Activated T-cell treated with anti-CD3 and anti-CD28 coated beads for 4 hours (primary cell): Measurements from ENCODE around the gene OARD1.

Source experiments
- DNase-seq: peaks from one replicate; pipeline ENCODE4 v3.0.0-alpha.2; 2020

Gene OARD1

DNA sequence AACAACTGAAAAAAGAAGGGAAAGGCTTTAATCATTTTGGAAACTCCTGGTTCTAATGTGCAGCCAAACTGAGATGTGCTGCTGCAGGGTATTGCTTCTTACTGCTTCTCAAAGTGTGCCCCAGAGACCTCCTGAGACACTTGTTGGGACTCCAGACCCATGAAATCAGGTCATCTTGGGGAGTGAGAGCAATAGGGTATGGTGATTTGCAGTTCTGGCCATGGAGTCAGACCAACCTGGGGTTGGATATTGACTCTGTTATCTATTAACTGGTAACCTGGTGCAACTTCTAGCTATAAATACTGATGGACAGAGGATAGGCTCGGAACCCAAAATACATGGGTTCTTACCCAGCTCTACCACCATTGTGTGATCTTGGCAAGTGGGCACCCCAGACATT lies 26.1 kb downstream of the OARD1 start:
- no peak for DNase-seq

DNA sequence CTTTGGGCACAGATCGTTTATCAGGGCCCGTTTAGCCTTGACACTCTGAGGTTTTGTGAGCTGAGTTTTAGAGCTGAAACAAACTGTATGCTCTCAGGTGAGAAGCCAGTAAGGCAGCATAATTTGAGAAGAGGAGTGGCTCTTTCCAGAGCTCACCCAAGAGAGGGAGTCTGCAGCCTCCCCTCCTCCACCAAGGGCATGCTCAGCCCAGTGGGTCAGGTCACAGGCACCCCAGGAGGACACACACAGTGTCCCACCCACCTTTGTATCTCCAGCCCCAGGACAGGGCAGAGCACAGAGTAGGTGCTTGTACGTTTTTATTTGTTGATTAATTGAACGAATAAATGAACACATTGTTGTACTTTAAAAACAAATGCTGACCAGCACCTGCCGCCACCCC lies 26.5 kb downstream of the OARD1 start:
- DNase-seq, result no peak

DNA sequence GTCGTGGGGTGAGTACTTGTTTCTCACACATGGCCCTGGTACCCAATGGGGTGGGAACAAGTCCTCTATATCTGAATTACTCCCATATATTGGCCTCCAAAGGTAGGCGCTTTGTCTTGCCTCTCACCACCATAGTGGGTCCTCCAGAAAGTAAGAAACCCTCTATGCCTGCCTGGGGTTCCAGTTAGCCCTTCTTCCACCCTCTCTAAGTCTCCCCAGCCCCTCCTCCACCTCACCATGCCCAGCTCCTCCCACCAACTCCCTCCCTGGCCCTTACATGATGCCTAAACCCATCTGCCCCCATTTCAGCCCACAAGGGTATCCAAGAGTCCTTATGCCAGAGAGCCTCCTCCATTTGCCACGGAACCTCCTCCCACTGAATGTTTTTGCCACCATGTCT lies 29.0 kb downstream of the OARD1 start:
- no peak for DNase-seq

DNA sequence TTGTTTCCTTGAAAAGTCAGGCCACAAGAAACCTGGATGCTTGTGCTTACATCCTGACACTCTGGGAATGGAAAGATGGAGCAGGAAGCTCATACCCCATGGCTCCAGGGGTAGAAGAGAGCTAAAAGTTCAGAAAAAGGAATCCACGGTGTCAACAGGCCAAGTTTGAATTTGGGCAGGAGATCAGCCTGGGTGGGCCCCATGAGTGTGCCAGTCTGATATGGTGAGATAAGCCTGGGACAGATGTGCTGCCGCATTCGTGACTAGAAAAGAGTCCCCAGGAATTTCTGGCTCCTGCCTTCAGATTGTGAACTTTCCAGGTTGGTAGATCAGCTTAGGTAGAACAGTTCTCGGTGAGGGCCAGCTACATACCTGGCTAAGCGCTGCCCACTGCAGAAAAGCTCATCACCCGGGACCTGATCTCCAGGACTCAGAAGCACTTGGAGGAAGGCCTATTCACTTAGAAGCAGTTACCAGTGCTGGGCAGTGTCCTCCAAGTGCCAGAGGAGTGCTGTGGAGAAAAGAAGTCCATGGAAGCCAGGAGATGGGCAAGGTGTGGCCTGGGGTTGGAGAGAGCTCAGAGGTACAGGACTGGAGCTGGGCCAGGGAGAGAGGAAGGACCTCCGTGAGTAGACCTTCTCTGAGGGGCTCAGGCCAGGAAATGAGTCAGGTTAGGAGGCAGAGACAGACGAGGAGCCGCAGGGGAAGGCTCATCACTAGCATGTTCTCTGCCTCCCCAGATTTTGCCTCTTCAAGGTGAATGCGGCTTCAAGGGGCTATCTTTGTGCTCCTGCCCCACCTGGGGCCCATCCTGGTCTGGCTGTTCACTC lies 29.7 kb downstream of the OARD1 start, which contains the start of gene TSPO2:
Gene TSPO2 (plus strand): TSS at position 242 of the 830 bp plus-strand sequence. CDS start 519 bp downstream, at position 761.
- DNase-seq, result no peak

DNA sequence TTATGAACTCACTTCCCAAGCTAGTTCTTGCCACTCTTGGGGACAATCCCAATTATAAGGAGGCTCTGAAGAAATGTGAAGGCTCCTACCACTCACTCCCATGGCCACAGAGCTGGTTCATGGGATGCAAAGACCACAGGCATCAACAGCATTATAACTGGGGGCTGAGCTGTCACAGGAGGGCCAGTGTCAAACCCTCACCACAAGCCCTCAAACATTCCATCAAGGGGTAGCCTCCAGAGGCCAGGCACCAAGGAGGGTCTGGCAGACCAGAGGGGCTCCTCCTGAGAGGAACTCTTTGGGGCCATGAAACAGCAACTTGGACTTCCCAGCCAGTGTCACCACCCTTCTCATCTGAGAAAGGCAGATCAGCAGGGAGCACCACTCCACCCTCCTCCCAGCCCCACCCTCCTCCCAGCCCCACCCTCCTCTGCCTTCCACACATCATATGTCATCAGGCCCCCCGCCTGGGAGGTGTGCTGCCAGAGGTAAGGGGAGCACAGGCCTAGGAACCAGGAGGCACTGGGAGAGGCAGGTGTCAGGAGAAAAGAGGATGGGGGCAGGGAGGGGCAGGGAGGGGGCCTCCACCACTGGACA lies 31.1 kb downstream of the OARD1 start:
- no peak for DNase-seq

DNA sequence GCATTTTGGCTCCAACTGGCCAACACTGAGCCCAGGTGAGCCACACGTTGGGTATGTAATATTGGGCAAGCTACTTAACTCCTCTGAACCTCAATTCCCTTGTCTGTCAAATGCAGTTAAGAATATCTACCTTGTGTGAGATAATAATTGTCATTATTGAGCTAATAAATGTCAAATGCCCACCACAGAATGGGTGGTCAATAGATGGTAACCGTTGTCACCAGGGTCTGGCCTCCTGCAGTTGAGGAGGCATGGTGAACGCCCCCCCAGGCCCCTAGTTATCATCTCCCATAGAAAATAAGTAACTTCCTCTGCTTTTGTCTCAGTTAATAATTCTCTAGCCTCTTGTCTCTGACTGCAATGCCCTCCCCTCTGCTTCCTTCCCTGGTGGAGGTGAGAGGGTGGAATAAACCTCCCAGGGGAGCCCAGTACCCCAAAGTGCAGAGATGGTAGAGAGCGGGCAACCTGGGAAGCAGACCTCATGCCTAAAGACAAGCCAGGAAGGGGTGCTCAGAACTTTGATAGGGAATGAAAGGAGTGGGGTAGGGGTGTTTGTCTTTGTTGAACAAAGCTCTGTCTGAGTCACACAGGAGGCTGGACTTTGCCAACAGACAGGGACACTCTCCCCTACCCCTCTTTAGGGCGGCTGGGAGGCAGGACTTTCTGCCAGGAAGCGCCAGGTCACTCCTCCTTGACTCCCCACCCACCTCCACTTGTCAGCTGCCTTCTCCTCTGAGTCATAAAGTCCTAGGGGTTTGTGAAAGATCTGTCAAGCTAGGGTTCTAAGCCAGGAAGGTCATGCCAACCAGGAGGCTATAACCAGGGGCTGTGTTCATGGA lies 31.8 kb downstream of the OARD1 start:
- DNase-seq, result no peak

DNA sequence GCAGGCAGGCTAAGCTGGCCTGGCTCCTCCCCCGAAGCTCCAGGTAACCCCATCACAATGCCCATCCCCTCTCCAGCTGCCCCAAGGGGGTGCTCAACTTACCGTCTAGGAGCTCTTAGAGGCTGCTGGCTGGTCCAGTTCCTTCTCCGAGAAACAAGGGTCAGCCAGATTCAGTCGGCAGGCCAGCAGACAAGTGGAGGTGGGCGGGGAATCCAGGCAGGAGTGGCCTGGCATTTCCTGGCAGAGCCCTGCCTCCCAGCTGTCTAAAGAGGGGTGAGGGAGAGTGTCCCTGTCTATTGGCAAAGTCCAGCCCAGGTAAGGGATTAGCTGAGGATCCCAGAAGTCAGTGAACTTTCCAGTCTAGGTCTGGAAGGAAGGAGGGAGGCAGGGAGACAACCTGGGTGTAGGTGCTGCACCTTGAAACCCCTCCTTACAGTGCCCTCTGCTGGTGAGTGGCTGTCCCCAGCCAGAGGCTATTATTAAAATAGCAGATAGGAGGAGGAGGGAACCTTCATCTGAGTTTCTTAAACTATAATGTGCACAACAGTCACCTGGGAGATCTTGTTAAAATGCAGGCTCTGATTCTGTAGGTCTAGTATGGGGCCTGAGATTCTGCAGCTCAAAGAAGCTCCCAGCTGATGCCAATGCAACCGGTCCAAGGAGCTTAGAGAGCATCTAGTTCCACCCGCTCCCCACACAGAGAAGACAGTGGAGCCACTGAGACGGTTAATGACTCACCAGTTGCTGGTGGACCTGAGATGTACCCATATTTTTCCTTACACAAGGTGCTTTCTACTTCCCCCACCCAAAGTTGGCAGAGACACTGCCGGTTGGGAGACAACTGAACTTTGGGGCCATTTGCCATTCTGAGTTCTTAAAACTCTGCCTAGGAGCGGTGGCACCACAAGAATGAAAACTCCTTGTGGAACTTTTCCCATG lies 32.8 kb downstream of the OARD1 start, which contains the start of gene UNC5CL:
Gene UNC5CL (minus strand): TSS at position 162 of the 939 bp plus-strand sequence. CDS start 4,147 bp downstream, outside the sequence.
- DNase-seq, result peak; percentile 42

DNA sequence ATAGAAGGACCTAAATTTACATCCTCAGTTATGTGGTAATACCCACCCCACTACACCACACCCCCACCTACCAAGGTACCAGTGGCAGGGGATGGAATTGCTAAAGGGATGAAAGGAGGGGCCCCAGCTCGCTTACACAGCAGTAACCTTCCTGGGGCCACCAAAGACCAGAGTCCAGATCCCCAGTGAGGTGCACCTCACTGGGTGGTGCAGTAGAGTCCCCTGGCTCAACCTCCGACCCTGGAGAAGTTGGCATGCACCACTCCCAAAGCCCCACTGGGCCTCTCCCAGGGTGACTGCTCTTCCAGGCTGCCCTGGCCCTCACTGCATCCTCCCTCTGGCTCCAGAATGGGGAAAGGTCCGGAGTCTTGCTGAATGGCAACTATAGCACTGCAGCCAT lies 34.0 kb downstream of the OARD1 start:
- DNase-seq, result no peak

DNA sequence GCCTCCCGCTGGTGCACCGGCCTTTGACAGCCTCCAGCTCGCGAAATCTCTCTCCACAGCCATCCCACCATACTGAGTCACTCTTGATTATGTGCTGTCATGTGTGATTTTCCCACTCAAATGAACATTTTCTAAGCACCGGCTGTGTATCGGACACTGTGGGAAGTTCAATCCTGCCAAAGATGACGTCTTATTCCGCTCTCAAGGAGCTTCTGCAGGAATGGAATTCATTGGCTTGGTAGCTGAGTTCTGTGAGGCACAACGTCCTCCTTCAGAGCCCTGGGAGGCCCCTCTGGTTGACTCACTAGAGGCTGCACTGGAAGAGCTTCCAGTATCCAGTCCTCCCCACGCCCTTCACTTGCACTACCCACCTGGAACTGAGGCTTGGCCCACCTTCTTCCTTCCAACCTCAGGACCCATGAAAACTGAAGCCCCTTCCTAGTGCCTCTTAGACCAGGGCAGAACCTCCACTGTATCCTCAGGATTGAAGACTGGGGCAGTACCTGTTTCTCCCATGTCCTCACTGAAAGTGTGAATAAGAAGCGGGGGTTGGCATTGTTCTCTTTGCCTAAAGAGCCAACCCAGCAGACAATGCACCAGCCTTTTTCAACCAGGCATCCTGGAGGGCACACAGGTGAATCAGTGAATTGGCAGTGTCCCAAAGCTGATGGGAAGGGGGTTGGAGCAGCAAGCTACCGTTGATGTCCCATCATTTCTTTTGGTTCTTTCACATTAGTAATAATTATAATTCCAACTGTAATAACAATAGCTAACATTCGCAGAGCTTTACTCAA lies 34.9 kb downstream of the OARD1 start:
- DNase-seq, result no peak

DNA sequence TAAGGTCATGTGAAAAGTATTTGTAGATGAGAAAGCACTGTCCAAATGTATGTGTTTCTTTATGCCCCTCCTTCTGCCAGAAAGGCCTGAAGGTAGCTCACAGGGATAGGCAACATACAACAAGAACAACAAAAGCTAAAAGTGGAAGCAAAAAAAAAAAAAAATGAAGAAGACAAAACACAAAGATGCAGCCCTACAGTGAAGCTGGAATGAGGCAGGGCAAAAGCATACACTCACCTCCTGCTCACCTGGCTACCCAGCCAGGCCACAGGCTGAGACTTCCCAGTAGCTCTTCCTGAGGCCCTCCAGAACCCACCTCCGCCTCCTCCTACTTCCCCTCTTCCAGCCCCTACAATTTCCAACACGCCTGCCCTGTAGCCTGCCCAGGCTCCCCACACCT lies 35.6 kb downstream of the OARD1 start:
- DNase-seq, result no peak

DNA sequence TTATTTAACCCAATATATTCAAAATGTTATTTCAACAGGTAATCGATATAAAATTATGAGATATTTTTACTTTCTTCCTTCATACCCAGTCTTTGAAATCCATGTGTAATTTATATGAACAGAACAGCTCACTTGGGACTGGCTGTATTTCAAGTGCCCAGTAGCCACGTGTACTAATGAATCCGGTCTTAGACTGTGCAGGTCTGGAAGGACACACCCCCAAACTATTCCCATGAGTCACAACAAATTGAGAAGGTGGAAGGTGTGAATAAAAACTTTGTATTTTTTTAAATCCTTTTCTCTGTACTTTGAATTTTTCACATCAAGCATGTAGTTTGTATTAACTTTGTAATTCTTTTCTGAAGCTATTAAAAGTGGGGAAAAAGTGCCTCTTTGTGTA lies 36.0 kb downstream of the OARD1 start:
- no peak for DNase-seq

DNA sequence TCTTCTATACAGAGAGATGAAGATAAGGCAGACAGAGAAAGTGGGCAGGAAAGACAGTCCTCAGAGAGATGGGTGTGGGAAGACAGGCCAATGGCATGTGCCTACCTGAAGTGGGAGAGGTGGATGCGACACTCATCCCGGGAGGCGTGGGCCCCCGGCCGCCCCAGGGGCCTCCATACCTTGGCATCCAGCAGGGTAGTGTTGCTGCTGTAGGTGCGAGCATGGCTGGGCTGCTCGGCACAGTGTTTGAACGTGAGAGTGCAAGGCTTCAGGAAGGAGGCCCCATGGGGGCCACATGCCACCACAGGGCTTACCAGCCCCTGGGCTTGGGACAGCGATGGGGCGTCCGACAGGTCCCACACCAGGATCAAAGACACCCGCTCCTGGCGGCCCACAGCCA lies 38.4 kb downstream of the OARD1 start:
- no peak for DNase-seq

DNA sequence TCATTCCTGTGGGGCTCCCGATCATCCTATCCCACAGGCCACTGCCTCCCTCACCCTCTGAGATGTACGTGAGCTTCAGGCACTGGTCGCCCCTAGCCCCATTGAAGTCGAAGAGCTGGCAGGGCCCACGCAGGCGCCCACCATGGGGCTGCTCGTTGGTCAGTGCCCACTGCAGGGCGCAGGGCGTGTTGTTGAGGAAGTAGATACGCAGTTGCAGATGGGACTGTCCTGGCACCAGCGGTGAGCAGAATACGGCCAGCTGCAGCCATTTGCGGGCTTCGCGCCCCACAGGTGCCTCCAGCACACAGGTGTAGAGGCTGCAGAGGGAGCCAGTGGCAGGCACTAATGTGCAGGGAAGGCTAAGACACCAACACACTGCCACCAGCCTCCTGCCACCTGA lies 39.3 kb downstream of the OARD1 start:
- DNase-seq, result no peak

DNA sequence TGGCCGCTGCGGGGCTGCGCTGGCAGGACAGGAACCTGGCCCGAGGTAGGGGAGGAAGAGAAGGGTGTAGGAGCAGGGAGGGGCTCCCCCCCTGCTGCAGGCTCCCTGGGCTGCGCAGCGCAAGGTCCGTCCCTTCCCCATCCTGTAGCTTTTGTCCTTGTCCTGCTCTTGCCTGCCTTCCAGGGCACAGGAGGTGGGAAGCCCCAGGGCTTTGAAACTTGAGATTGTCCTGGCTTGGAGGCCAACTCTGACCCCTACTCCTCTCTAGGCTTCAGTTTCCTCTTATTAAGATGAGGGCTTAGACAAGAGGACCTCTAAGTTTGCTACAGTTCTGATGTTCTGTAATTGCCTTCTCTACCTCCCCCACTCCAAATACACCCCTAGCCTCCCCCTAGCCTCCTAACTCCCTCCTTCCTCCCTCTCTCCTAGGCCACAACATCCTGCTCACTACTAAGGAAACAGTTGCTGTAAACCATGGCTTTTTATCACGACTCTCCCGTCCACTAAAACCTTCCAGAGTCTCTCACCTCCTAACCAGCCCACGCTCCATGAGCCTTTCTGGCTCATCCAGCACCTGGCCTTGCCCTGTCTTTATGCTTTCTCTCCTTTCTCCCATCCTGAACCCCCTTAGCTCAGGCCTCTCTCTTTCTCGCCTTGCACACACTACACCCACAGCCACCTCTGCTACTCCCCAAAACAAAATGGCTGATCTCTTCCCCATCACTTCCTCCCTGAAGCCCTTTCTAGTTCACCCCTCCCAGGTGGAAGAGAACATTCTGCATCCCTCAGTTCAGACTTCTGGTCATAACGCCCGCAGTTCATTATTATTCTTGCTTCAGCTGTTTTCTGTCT lies 43.4 kb downstream of the OARD1 start:
- no peak for DNase-seq

DNA sequence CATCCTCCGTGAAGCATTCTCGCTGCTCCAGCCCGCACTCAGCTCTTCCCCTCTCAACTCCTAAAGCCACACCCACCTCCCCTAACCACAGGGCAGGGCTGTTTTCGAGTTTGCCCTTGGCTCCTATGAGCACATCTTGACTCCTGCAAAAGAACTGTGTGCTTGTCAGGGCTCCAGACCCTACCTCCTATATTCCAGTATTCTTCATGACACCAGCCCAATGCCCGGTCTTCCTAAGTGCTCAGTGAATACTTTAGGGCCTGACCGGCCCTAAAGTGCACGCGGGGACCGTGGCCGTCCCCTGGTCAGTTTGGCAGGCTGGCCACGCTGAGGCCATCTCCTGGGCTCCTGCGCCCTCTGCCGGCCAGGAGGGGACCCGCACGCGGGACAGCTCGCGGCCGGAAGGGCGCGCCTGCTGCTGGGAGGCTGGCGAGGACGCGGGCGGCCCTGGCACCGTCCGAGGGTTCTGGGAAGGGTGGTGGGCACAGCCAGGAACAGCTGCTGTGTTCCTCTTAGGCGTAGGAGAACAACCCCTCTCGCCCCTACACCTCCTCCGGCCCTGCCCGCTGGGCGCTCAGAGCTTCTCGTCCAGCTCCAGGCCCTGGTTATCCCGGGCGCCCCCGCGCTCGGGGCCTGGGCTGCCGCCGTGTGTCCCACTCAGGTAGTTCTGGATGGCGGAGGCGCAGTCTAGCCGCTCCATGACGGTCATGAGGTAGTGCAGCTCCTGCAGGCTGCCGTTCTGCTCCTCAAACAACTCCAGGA lies 44.2 kb downstream of the OARD1 start:
- DNase-seq, result peak; percentile 57

DNA sequence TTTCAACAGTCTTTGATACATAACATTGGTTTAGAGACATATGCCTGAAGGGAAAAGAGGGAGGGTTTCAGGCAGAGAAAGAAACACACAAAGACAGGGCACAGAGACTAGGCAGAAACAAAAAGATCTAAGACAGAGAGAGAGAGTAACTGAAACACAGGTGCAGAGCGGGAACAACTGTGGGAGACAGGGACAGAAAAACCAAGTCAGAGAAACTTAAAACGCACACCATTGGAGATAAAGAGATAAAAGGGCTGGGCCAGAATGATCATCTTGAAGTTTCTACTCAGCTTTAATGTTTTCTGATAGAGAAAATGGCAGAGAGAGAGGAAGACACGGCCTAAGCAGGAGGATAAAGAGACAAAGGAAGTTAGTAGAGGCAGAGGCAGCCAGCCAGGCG lies 44.9 kb downstream of the OARD1 start:
- no peak for DNase-seq

DNA sequence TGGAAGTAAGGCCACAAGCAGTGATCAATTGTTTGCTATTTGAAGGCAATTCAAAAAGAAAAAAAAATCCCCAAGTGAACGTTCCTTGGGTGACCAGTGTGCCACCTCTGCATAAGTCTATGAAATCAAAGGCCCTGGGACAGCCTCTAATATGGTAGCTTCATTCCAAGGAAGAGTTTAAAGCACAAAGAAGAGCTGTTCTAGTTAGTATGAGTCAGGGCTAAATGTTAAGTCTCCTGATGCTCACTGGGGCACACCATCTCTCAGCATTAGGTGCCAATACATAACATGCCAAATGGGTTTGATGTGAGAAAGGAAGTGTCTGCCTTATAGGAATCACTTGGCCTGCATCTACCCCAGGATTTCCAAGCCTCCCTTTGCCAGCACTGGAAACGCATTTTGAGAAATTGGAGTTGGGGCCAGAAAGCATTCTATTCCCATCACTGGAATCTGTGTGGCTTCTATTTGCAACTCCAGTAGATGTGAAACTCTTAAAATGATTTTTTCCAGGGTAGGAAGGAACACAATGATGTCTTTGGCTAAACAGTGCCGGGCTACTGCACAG lies 46.1 kb downstream of the OARD1 start:
- no peak for DNase-seq

DNA sequence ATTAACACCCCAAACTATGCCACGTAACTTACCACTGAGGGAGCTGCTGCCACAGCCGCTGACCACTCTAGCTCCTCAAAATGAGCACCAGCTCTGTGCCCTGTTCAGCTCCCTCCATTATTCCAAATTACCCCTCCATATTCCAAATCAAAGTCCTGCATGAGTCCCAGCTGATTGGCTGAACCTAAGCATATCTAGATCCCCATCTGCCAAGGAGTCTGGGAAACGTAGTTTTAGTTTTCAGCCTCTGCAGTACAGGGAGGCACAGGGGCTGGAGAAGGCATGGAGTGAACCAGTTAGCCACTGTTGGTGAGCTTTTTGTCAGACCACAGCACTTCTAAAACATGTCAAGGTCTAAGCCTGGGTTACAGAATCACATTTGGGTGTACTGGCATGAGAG lies 49.0 kb downstream of the OARD1 start:
- DNase-seq, result no peak

DNA sequence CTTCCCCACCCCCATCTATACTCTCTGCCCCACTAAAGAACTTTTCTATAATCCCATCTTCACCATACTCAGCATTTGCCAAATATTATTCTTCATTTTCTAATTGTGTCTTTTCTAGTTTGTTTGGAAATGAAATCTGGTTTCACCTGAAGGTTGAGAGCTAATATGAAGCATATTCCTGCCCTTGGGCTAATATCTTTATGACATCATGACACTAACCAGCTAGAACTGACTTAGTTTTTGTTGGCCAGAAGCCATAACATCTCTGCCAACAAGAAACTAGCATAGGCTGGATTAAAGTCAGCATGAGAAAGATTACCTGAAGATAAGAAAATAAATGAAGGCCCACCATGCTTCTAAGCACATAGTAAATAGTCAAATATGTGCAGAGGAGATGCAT lies 49.9 kb downstream of the OARD1 start:
- no peak for DNase-seq
